OCI-LY3 (cell line): ENCODE results near the gene PTPRN2.

ENCODE experiments used
- H2AFZ ChIP-seq: fragments of 200-600, 300-600 bp; shearing (Covaris generic); 2 replicates; pipeline ENCODE4 v1.6.0; 2014; ENCODE audit warnings: antibody characterized with exemption, low read depth, low read length
- H3K27ac ChIP-seq: fragments of 200-600, 300-600 bp; sonication (generic); 2 replicates; pipeline ENCODE4 v1.5.1; 2014; ENCODE audit warnings: mild to moderate bottlenecking, low read length, moderate library complexity, mixed read lengths
- H3K27me3 ChIP-seq: fragments of 200-600, 300-600 bp; sonication (generic); 2 replicates; pipeline ENCODE4 v1.6.1; 2014; ENCODE audit warnings: low read depth, low read length, mixed read lengths
- H3K36me3 ChIP-seq: fragments of 200-600, 300-600 bp; sonication (generic); replicated peaks from 2 replicates; pipeline ENCODE3; 2014; ENCODE audit warnings: low read depth, low read length, mixed read lengths
- H3K4me1 ChIP-seq: fragments of 300-600, 200-600 bp; sonication (generic); 2 replicates; pipeline ENCODE4 v1.6.1; 2014; ENCODE audit warnings: low read length, mixed read lengths
- H3K4me2 ChIP-seq: fragments of 200-600, 300-600 bp; sonication (generic); 2 replicates; pipeline ENCODE4 v1.6.1; 2014; ENCODE audit warnings: low read length, mixed read lengths
- H3K4me3 ChIP-seq: fragments of 300-600, 200-600 bp; sonication (generic); 2 replicates; pipeline ENCODE4 v1.5.1; 2014; ENCODE audit warnings: antibody characterized with exemption, mild to moderate bottlenecking, low read length, moderate library complexity
- H3K79me2 ChIP-seq: fragments of 300-600, 200-600 bp; shearing (Covaris generic); 2 replicates; pipeline ENCODE4 v1.6.1; 2014; ENCODE audit warnings: mild to moderate bottlenecking, low read length, mixed read lengths
- H3K9ac ChIP-seq: fragments of 300-600, 200-600 bp; shearing (Covaris generic); 2 replicates; pipeline ENCODE4 v1.6.0; 2014; ENCODE audit warnings: mild to moderate bottlenecking, low read length, moderate library complexity
- H3K9me3 ChIP-seq: fragments of 200-600, 300-600 bp; shearing (Covaris generic); 2 replicates; pipeline ENCODE4 v1.6.1; 2014; ENCODE audit warnings: low read length, mixed read lengths; ENCODE audit not compliant: insufficient read depth
- H4K20me1 ChIP-seq: fragments of 200-600, 300-600 bp; sonication (generic); 2 replicates; pipeline ENCODE4 v1.6.1; 2016; ENCODE audit warnings: low read length, mixed read lengths; ENCODE audit not compliant: insufficient read depth
- EZH2phosphoT487 ChIP-seq: fragments of 200-600 bp; shearing (Covaris generic); IDR thresholded peaks from 2 replicates; pipeline ENCODE4 v1.6.1; 2018; ENCODE audit warnings: antibody characterized with exemption, mixed run types, low read depth
- TF ChIP-seq, protein P1 (sequence below): fragments of 200-600, 300-600 bp; sonication (generic); IDR thresholded peaks from 2 replicates; pipeline ENCODE4 v1.5.1; 2014; ENCODE audit warnings: antibody characterized with exemption, low read length, low read depth

The PTPRN2 gene

DNA sequence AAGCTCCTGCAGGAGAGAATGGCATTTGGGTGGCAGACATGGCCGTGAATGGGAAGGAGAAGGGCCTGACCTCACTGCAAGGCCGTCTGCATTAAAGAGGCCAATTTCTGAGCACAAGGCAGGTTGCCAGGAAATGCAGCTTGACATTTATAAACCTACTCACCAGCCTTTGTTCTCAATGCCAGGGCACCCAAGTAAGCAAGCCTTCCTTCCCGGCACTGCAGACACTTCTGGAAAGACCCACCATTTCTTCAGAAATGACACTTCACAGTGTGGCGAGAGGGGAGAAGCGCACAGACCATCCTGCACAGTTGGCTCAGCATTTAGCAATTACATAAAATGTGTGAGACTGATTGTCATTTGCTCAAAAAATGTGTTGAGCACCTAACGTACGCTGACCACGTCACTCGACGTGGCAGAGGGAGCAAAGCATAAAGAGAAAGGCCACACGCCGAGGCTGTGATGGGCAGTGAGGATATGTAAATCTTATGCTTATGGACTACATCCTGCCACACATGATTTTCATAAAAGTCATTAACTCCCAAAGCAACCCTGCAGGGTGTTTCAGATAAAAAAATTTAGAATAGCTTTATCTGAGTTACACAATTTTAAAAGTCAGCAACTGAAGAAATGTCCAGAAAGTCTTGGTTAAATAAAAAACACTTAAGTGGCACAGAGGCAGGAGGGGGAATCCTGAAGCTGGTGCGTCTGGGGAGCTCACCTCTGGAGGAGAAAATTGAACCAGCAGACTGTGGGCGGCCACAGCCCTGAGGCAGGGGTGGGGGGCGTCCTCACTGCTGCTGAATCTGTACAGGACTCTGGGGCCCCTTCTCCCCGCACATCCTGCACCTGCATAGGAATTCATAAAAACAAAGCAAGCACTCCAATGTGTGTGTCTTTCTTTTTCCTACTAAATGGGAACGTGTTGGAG is 543.8 kb downstream of the PTPRN2 start:
- H3K36me3 ChIP-seq: no peaks in the 10 kb centered on the region
- peaks cover 6% of the 10 kb centered on the region; the same call in 1 of the 2 replicates for H3K9me3 ChIP-seq
- H3K27ac ChIP-seq: no peak overlapping the region
- H3K79me2 ChIP-seq: no peaks in the 10 kb centered on the region
- no peak overlapping the region for H3K9ac ChIP-seq
- H3K4me1 ChIP-seq: no peaks in the 10 kb centered on the region
- H3K4me3 ChIP-seq: no peak overlapping the region
- H3K27me3 ChIP-seq: no peaks in the 10 kb centered on the region
- no peak overlapping the region for H2AFZ ChIP-seq
- no peaks in the 10 kb centered on the region for H4K20me1 ChIP-seq
- TF ChIP-seq EZH2phosphoT487: no peak
- TF ChIP-seq, protein P1, sequence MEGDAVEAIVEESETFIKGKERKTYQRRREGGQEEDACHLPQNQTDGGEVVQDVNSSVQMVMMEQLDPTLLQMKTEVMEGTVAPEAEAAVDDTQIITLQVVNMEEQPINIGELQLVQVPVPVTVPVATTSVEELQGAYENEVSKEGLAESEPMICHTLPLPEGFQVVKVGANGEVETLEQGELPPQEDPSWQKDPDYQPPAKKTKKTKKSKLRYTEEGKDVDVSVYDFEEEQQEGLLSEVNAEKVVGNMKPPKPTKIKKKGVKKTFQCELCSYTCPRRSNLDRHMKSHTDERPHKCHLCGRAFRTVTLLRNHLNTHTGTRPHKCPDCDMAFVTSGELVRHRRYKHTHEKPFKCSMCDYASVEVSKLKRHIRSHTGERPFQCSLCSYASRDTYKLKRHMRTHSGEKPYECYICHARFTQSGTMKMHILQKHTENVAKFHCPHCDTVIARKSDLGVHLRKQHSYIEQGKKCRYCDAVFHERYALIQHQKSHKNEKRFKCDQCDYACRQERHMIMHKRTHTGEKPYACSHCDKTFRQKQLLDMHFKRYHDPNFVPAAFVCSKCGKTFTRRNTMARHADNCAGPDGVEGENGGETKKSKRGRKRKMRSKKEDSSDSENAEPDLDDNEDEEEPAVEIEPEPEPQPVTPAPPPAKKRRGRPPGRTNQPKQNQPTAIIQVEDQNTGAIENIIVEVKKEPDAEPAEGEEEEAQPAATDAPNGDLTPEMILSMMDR: no peak
- H3K4me2 ChIP-seq: no peak overlapping the region

DNA sequence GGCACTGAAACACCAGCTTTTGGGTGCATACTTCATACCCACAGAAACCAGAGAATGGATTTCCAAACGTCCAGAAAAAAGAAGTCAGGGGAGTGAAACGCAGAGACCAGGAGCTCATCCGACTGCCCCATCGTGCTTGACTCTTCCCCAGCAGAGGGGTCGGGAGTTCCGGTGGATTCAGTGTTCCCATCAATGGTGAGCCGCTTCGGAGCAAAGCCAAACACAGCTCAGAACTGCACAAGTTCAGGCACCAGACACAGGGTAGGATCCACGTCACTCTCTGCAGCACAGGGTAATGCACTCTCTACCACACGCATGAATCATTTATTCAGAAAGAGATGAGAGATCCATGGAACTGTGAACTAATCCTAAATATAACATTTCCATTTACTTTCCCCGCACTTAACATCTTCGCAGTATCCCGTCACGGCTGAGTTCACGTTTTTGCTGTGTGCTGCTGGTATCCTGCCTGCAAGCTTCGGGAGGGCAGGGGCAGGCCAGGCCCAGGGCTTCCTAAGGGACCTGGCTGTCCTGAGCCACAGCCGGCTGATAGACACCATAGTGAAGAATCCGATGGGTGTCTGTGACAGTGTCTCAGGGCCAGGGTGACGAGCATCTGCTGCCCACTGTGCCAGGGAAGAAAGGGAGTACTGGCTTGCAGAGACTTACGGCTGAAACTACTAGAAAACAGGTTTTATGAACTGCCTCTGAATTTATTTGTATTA is 545.3 kb downstream of the PTPRN2 start:
- peaks cover 7% of the 10 kb centered on the region; the same call in 1 of the 2 replicates for H3K9me3 ChIP-seq
- no peak overlapping the region for H3K9ac ChIP-seq
- no peaks in the 10 kb centered on the region for H4K20me1 ChIP-seq
- H3K79me2 ChIP-seq: no peaks in the 10 kb centered on the region
- H3K27ac ChIP-seq: no peak overlapping the region
- no peaks in the 10 kb centered on the region for H3K27me3 ChIP-seq
- no peak for TF ChIP-seq EZH2phosphoT487
- TF ChIP-seq, protein P1: no peak
- H3K4me2 ChIP-seq: no peak overlapping the region
- H2AFZ ChIP-seq: no peak overlapping the region
- H3K36me3 ChIP-seq: no peaks in the 10 kb centered on the region
- no peaks in the 10 kb centered on the region for H3K4me1 ChIP-seq
- no peak overlapping the region for H3K4me3 ChIP-seq

DNA sequence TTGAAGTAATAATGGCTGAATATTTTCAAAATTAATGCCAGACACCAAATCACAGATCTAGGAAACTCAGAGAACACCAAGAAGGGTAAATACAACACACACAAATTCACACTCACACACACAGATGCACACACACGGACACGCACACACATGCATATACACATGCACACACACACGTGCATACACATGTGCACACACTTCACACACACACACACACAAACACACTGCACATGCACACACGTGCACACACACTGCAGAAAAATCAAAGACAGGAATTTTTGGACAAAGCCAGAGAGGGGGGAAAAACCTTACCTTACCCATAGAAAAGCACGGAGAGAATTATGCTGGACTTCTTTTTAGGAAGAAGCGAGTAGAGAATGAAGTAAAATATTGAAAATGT is 547.4 kb downstream of the PTPRN2 start:
- Histone ChIP-seq H3K27me3 (no peaks in the 10 kb centered on the region), H3K9me3 (peaks cover 7% of the 10 kb centered on the region; the same call in 1 of the 2 replicates), H3K36me3 (no peaks in the 10 kb centered on the region), H3K4me2 (no peak overlapping the region), H3K27ac (no peak overlapping the region), H4K20me1 (no peaks in the 10 kb centered on the region), H2AFZ (no peak overlapping the region), H3K9ac (no peak overlapping the region), H3K4me1 (no peaks in the 10 kb centered on the region), H3K4me3 (no peak overlapping the region), H3K79me2 (no peaks in the 10 kb centered on the region)
- TF ChIP-seq, protein P1: no peak
- no peak for TF ChIP-seq EZH2phosphoT487

DNA sequence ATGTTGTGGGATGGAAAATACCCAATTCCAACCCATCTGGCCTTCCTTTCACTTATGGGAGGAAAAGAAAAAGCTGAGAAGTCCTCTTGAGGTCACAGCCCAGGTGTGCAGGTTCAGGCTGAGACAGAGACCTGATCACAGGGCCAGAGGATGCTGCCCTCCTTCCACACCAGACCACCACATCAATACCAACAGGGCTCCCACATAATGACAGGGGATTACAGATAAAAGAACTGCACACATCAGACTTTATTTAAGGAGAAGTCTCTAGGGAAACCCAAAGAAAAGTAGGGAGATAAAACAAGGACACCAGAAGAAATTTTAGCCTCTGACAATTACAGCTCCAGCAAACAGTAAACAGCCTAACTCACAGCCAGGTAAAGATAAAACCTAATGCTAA is 548.4 kb downstream of the PTPRN2 start:
- H3K9ac ChIP-seq: no peak overlapping the region
- H3K4me2 ChIP-seq: no peak overlapping the region
- H3K4me3 ChIP-seq: no peak overlapping the region
- H3K4me1 ChIP-seq: no peaks in the 10 kb centered on the region
- H4K20me1 ChIP-seq: no peaks in the 10 kb centered on the region
- no peaks in the 10 kb centered on the region for H3K79me2 ChIP-seq
- TF ChIP-seq, protein P1: no peak
- no peak for TF ChIP-seq EZH2phosphoT487
- H2AFZ ChIP-seq: no peak overlapping the region
- H3K36me3 ChIP-seq: no peaks in the 10 kb centered on the region
- H3K9me3 ChIP-seq: peaks cover 7% of the 10 kb centered on the region; the same call in 1 of the 2 replicates
- H3K27ac ChIP-seq: no peak overlapping the region
- H3K27me3 ChIP-seq: no peaks in the 10 kb centered on the region
